Glutamatergic neuron (in vitro differentiated cells): ENCODE data around the gene ELP6. TPM values are rescaled to one million over a fixed set of nuclear protein-coding genes. Genes with fewer than 3 reads are reported as not detected.
A peak's percentile ranks its signal among the peaks of the same experiment; 100 is the strongest.
"Not testable (repeated sequence)": the region's sequence is repeated elsewhere in the genome, so short reads cannot be mapped to it uniquely, and the experiment has no call there.

Experiments
- DNase-seq: peaks from one replicate; pipeline ENCODE4 v3.0.0; 2022
- H3K27ac Mint-ChIP-seq: one replicate; pipeline ENCODE4 v1.8.0; 2020; ENCODE audit warnings: mild to moderate bottlenecking, mixed read lengths, inconsistent platforms; ENCODE audit not compliant: unreplicated experiment
- H3K27me3 Mint-ChIP-seq: one replicate; pipeline ENCODE4 v1.8.0; 2020; ENCODE audit warnings: mild to moderate bottlenecking, moderate library complexity, mixed read lengths, inconsistent platforms; ENCODE audit not compliant: unreplicated experiment
- H3K36me3 Mint-ChIP-seq: one replicate; pipeline ENCODE4 v1.8.0; 2020; ENCODE audit warnings: mild to moderate bottlenecking, mixed read lengths, inconsistent platforms; ENCODE audit not compliant: unreplicated experiment
- H3K4me1 Mint-ChIP-seq: one replicate; pipeline ENCODE4 v1.8.0; 2020; ENCODE audit warnings: mild to moderate bottlenecking, low read depth, mixed read lengths, inconsistent platforms; ENCODE audit not compliant: unreplicated experiment
- H3K4me3 Mint-ChIP-seq: one replicate; pipeline ENCODE4 v1.8.0; 2020; ENCODE audit warnings: mild to moderate bottlenecking, mixed read lengths, inconsistent platforms; ENCODE audit not compliant: unreplicated experiment
- H3K9me3 Mint-ChIP-seq: one replicate; pipeline ENCODE4 v1.8.0; 2020; ENCODE audit warnings: mild to moderate bottlenecking, moderate library complexity, mixed read lengths, inconsistent platforms; ENCODE audit not compliant: unreplicated experiment
- CTCF ChIP-seq: fragments of 200-600 bp; sonication (generic); IDR thresholded peaks from one replicate; pipeline ENCODE4 v1.5.0; 2021; ENCODE audit not compliant: partially characterized antibody, unreplicated experiment
- total RNA-seq: library from RNA; stranded (reverse); fragmentation: NEBNext Ultra II Directional; extraction: Animal tissue kit (Norgen Biotek cat#: 25700); gene quantifications from one replicate; pipeline ENCODE4 v1.2.1, GENCODE V29; 2021; ENCODE audit not compliant: unreplicated experiment

Gene ELP6
- total RNA-seq, 1 donor from 2014 or later, result 40.0 TPM

- Mint-ChIP-seq H3K36me3 (no peaks in the 10 kb centered on the region), H3K27me3 (peaks cover 2% of the 10 kb centered on the region), H3K9me3 (peaks cover 3% of the 10 kb centered on the region), H3K4me3 (no peak overlapping the region), H3K27ac (peak overlapping the region; percentile 86), H3K4me1 (peaks cover 8% of the 10 kb centered on the region)
- DNase-seq, result peak; percentile 65
- TF ChIP-seq CTCF, result no peak
Observed at GRCh38 chr3:47491186-47491585, 22.3 kb downstream of the ELP6 start.

GRCh38 chr3:47487265-47487664 is 26.2 kb downstream of the ELP6 start:
- no peak for TF ChIP-seq CTCF
- no peaks in the 10 kb centered on the region for H3K36me3 Mint-ChIP-seq
- peaks cover 9% of the 10 kb centered on the region for H3K4me1 Mint-ChIP-seq
- H3K9me3 Mint-ChIP-seq, result peaks cover 7% of the 10 kb centered on the region
- H3K27ac Mint-ChIP-seq, result no peak overlapping the region
- no peak for DNase-seq
- no peak overlapping the region for H3K4me3 Mint-ChIP-seq
- H3K27me3 Mint-ChIP-seq, result peaks cover 6% of the 10 kb centered on the region

GRCh38 chr3:47485812-47486211 is 27.7 kb downstream of the ELP6 start:
- H3K27ac Mint-ChIP-seq, result no peak overlapping the region
- H3K4me3 Mint-ChIP-seq, result no peak overlapping the region
- peaks cover 4% of the 10 kb centered on the region for H3K27me3 Mint-ChIP-seq
- H3K4me1 Mint-ChIP-seq, result peaks cover 8% of the 10 kb centered on the region
- peaks cover 4% of the 10 kb centered on the region for H3K9me3 Mint-ChIP-seq
- no peak for TF ChIP-seq CTCF
- DNase-seq, result no peak
- H3K36me3 Mint-ChIP-seq, result no peaks in the 10 kb centered on the region

GRCh38 chr3:47482366-47482765 is 31.1 kb downstream of the ELP6 start:
- peak overlapping the region; percentile 14 for H3K27ac Mint-ChIP-seq
- peaks cover 4% of the 10 kb centered on the region for H3K27me3 Mint-ChIP-seq
- H3K4me1 Mint-ChIP-seq, result peaks cover 7% of the 10 kb centered on the region
- no peak overlapping the region for H3K4me3 Mint-ChIP-seq
- no peak for TF ChIP-seq CTCF
- peak; percentile 23 for DNase-seq
- peaks cover 5% of the 10 kb centered on the region for H3K9me3 Mint-ChIP-seq
- H3K36me3 Mint-ChIP-seq, result no peaks in the 10 kb centered on the region

- not testable (repeated sequence) for H3K4me1 Mint-ChIP-seq, DNase-seq, H3K36me3 Mint-ChIP-seq, H3K27me3 Mint-ChIP-seq, H3K27ac Mint-ChIP-seq, H3K9me3 Mint-ChIP-seq, H3K4me3 Mint-ChIP-seq
Observed at GRCh38 chr3:47481763-47482162, 31.7 kb downstream of the ELP6 start.

GRCh38 chr3:47480267-47480666 is 33.2 kb downstream of the ELP6 start:
- not testable (repeated sequence) for H3K27ac Mint-ChIP-seq, H3K4me1 Mint-ChIP-seq, H3K9me3 Mint-ChIP-seq, DNase-seq, H3K36me3 Mint-ChIP-seq, H3K4me3 Mint-ChIP-seq, H3K27me3 Mint-ChIP-seq
